Coronary artery (tissue), 2 donors: ENCODE measurements around the gene ECD.

ENCODE experiments used
- DNase-seq: peaks from one replicate; pipeline ENCODE4 v3.0.0-alpha.2; 2017; ENCODE audit warnings: low spot score
- H3K27ac ChIP-seq, 2 donors: fragments of 200-600 bp; sonication (generic); one replicate each; pipeline ENCODE4 v1.5.1; 2016 to 2019
- H3K4me3 ChIP-seq: fragments of 200-600 bp; sonication (generic); 2 replicates; pipeline ENCODE4 v1.5.1; 2016; ENCODE audit warnings: mild to moderate bottlenecking, moderate library complexity
- TF ChIP-seq, protein P1 (sequence below): fragments of 200-600 bp; sonication (generic); IDR thresholded peaks from one replicate; pipeline ENCODE4 v1.5.1; 2019; ENCODE audit warnings: antibody characterized with exemption

ECD gene

GRCh38 chr10:73174148-73174925 lies 6.5 kb upstream of the ECD start:
- no peak overlapping the region for H3K4me3 ChIP-seq
- H3K27ac ChIP-seq = no peak overlapping the region
- DNase-seq = no peak
- TF ChIP-seq, protein P1, sequence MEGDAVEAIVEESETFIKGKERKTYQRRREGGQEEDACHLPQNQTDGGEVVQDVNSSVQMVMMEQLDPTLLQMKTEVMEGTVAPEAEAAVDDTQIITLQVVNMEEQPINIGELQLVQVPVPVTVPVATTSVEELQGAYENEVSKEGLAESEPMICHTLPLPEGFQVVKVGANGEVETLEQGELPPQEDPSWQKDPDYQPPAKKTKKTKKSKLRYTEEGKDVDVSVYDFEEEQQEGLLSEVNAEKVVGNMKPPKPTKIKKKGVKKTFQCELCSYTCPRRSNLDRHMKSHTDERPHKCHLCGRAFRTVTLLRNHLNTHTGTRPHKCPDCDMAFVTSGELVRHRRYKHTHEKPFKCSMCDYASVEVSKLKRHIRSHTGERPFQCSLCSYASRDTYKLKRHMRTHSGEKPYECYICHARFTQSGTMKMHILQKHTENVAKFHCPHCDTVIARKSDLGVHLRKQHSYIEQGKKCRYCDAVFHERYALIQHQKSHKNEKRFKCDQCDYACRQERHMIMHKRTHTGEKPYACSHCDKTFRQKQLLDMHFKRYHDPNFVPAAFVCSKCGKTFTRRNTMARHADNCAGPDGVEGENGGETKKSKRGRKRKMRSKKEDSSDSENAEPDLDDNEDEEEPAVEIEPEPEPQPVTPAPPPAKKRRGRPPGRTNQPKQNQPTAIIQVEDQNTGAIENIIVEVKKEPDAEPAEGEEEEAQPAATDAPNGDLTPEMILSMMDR = no peak

DNA sequence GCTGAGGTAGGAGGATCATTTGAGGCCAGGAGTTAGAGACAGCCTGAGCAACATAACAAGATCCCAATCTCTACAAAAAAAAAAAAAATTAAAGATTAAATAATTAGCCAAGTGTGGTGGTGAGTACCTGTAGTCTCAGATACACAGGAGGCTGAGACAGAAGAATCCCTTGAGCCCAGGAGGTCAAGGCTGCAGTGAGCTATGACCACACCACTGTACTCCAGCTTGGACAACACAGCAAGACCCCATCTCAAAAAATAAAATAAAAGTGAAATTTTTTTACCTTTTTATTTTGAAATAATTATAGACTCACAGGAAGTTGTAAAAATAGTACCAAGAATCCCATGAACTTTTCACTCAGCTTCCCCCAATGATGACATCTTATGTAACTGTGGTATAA lies 5.1 kb upstream of the ECD start:
- no peak for DNase-seq
- Histone ChIP-seq H3K27ac (no peak overlapping the region), H3K4me3 (no peak overlapping the region)
- TF ChIP-seq, protein P1 = no peak

- Histone ChIP-seq H3K4me3 (no peak overlapping the region), H3K27ac (no peak overlapping the region)
- no peak for DNase-seq
- TF ChIP-seq, protein P1 = no peak
These were observed 1.5 kb upstream of the ECD start for GRCh38 chr10:73169320-73169719.

DNA sequence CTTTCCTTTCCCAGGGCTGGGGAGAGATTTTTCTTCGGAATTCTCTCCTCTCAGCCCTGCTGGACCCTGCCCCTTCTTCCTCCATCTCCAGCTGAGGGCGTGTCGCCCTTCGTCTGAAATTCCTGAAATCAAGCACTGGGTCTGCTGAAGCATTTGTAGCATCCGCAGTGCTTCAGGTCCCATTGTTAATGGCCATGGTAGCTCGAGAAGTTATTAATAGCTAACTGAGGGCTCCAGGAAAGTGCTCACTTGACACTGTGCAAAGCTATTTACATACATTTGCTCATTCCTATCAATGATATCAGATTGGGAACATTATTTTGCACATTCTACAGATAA lies 626 bp upstream of the ECD start:
- H3K27ac ChIP-seq = peak overlapping the region; percentile 96 to 98
- TF ChIP-seq, protein P1 = no peak
- no peak for DNase-seq
- H3K4me3 ChIP-seq = peak overlapping the region; percentile 96

GRCh38 chr10:73167458-73167782 lies 388 bp downstream of the ECD start:
- Histone ChIP-seq H3K4me3 (peak overlapping the region; percentile 96), H3K27ac (peak overlapping the region; percentile 96 to 98)
- TF ChIP-seq, protein P1 = no peak
- no peak for DNase-seq

GRCh38 chr10:73166972-73167371 lies 836 bp downstream of the ECD start:
- DNase-seq = no peak
- TF ChIP-seq, protein P1 = no peak
- peak overlapping the region in 1 of 2 donors; percentile 96 for H3K27ac ChIP-seq
- peak overlapping the region; percentile 96 for H3K4me3 ChIP-seq

- TF ChIP-seq, protein P1 = no peak
- no peak overlapping the region for H3K27ac ChIP-seq
- DNase-seq = no peak
These were observed 4.7 kb downstream of the ECD start for GRCh38 chr10:73163096-73163495.

More at GRCh38 chr10:73163096-73163495, 4.7 kb downstream of the ECD start:
- H3K4me3 ChIP-seq = no peak overlapping the region
